Mammary epithelial cell (primary cell): ENCODE results near the gene ATP2B2.

Experiments
- EZH2 ChIP-seq: IDR thresholded peaks from 2 replicates; pipeline ENCODE4 v1.6.1; 2012; ENCODE audit warnings: low read length, inconsistent platforms, borderline replicate concordance
- TF ChIP-seq, protein P1 (sequence below), 2 donors: IDR thresholded peaks in 1 of 2; conservative IDR thresholded peaks in 1 of 2; 2 replicates each; pipeline ENCODE4 v1.5.1; 2011 to 2012; ENCODE audit warnings: inconsistent platforms in 2 of 2, low read length in 2 of 2, mild to moderate bottlenecking in 2 of 2, control low read depth in 1 of 2, low read depth in 1 of 2; ENCODE audit not compliant: insufficient read depth in 1 of 2; ENCODE audit errors: extremely low read depth in 1 of 2

DNA sequence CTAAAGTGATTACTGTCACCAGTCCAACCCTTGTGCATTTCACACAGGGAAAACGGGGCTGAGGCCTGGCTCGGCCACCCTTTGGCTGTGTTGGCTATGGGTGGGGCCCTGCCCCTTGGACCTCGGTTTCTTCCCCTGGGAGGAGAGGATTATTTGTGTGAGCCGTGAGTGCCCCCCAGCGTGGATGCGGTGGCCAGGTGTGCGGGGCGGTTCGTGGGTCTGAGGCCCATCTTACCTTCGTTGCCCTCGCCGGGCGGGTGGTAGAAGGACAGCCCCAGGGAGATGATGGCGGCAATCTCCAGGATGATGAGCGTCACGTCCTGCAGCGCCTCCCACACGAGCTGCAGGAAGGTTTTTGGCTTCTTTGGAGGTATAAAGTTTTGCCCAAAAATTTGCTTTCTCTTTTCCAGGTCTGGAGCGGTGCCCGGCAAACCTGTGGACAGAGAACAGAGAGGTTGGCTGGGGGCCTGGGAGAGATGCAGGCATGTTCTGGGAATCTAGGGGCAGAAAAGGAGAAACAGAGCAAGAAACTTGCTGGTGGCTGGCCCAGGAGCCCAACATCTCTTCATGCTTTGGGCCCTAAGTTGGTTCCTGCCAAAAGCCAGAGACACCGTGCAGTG is 94.9 kb downstream of the ATP2B2 start:
- TF ChIP-seq, protein P1, sequence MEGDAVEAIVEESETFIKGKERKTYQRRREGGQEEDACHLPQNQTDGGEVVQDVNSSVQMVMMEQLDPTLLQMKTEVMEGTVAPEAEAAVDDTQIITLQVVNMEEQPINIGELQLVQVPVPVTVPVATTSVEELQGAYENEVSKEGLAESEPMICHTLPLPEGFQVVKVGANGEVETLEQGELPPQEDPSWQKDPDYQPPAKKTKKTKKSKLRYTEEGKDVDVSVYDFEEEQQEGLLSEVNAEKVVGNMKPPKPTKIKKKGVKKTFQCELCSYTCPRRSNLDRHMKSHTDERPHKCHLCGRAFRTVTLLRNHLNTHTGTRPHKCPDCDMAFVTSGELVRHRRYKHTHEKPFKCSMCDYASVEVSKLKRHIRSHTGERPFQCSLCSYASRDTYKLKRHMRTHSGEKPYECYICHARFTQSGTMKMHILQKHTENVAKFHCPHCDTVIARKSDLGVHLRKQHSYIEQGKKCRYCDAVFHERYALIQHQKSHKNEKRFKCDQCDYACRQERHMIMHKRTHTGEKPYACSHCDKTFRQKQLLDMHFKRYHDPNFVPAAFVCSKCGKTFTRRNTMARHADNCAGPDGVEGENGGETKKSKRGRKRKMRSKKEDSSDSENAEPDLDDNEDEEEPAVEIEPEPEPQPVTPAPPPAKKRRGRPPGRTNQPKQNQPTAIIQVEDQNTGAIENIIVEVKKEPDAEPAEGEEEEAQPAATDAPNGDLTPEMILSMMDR (conservative IDR thresholded peaks at IDR 0.05 in 1 of 2, IDR thresholded peaks at IDR 0.05 in 1 of 2; ENCODE audit: extremely low read depth in 1 of 2, insufficient read depth in 1 of 2, low read depth in 1 of 2, low read length in 2 of 2) = no peak
- TF ChIP-seq EZH2 = no peak
